HUES6 (cell line): Measurements from ENCODE around the gene RRAS2.
A peak's percentile ranks its signal among the peaks of the same experiment; 100 is the strongest.
"Not testable (repeated sequence)": the region's sequence is repeated elsewhere in the genome, so short reads cannot be mapped to it uniquely, and the experiment has no call there.

Experiments used
- H3K27ac ChIP-seq: 2 replicates; pipeline ENCODE4 v1.7.0; 2013; ENCODE audit warnings: low read depth, mild to moderate bottlenecking, low read length, inconsistent platforms
- H3K27me3 ChIP-seq: 2 replicates; pipeline ENCODE4 v1.6.1; 2013; ENCODE audit warnings: low read length; ENCODE audit not compliant: control insufficient read depth, insufficient read depth
- H3K36me3 ChIP-seq: 2 replicates; pipeline ENCODE4 v1.6.1; 2013; ENCODE audit warnings: low read length; ENCODE audit not compliant: control insufficient read depth, insufficient read depth
- H3K4me1 ChIP-seq: 2 replicates; pipeline ENCODE4 v1.6.1; 2013; ENCODE audit warnings: low read length; ENCODE audit not compliant: control insufficient read depth, insufficient read depth
- H3K4me3 ChIP-seq: 2 replicates; pipeline ENCODE4 v1.5.1; 2013; ENCODE audit warnings: low read depth, low read length
- H3K9ac ChIP-seq: one replicate; pipeline ENCODE4 v1.6.1; 2013; ENCODE audit warnings: mild to moderate bottlenecking, low read length
- H3K9me3 ChIP-seq: 2 replicates; pipeline ENCODE4 v1.6.1; 2013; ENCODE audit warnings: low read depth, low read length; ENCODE audit not compliant: control insufficient read depth, insufficient read depth

Gene RRAS2

DNA sequence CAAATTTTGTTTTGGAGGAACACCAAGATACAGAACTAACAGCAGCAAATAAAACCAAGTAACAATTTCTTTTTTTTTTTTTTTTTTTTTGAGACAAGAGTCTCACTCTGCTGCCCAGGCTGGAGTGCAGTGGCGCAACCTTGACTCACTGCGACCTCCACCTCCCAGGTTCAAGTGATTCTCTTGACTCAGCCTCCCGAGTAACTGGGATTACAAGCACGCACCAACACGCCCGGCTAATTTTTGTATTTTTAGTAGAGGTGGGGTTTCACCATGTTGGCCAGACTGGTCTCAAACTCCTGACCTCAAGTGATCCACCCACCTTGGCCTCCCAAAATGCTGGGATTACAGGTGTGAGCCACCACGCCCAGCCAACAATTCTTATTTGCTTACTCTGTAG lies 4.4 kb downstream of the RRAS2 start:
- not testable (repeated sequence) for H3K27me3 ChIP-seq, H3K4me3 ChIP-seq, H3K9me3 ChIP-seq, H3K9ac ChIP-seq, H3K27ac ChIP-seq
- peaks cover 15% of the 10 kb centered on the region for H3K36me3 ChIP-seq
- H3K4me1 ChIP-seq: peaks cover 21% of the 10 kb centered on the region

DNA sequence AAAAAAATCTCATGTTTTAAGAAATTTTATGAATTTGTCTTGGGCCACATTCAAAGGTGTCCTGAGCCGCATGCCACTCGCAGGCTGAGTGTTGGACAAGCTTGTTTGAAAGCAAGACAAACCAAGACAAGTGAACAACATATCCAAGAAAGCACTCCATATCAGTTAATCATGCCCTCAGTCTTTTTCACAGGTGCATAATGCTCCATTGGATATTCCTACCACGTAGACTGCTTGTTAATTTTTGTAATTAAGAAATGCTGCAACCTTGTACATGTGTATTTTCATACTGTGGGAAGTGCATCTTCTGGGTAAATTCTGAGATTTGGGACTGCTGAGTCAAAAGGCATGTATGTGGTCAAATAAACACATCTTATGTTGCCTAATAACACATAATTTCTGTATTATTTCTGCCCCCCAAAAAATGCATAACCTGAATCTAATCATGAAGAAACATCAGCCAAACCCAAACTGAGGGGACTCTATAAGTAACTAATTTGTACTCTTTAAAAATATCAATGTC lies 8.2 kb downstream of the RRAS2 start:
- Histone ChIP-seq H3K27me3 (no peaks in the 10 kb centered on the region), H3K9me3 (no peaks in the 10 kb centered on the region; the same call in 1 of the 2 replicates)

DNA sequence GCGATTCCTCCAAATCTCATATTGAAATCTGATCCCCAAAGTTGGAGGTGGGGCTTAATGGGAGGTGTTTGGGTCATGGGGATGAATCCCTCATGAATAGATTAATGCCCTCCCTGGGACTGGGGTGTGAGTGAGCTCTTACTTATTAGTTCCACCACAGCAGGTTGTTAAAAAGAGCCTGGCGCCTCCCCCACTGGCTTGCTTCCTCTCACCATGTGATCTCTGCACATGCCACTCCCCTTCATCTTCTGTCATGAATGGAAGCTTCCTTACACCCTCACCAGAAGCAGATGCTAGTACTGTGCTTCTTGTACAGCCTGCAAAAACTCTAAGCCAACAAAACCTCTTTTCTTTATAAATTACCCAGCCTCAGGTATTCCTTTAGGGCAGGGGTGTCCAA lies 8.8 kb downstream of the RRAS2 start:
- Histone ChIP-seq H3K9ac (no peak overlapping the region), H3K27me3 (no peaks in the 10 kb centered on the region)

More for the DNA sequence above, 8.2 kb downstream of the RRAS2 start:
- Histone ChIP-seq H3K27ac (no peak overlapping the region), H3K36me3 (peaks cover 11% of the 10 kb centered on the region; the same call in 1 of the 2 replicates), H3K4me1 (peaks cover 12% of the 10 kb centered on the region; the same call in 1 of the 2 replicates), H3K9ac (no peak overlapping the region), H3K4me3 (no peak overlapping the region)

DNA sequence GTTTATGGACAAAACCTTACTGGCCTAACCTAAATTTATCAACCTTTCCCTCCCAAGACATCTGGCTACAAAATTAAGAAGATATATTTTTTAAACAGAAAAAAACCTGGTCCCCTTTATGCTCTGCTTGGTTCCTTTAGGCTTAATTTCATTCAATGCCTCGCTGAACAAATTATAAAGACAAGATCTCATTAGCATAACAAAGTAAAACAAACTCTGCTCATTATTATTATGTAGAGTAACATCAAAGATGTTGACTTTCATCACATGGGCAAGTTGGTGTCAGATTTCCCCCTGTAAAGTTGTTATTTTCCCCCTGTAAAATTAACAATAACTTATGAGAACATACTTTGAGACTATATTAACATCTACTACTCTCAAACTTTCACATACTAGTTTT lies 11.0 kb downstream of the RRAS2 start:
- no peak overlapping the region for H3K9ac ChIP-seq
- H3K9me3 ChIP-seq: no peaks in the 10 kb centered on the region; the same call in 1 of the 2 replicates
- peaks cover 19% of the 10 kb centered on the region; the same call in 1 of the 2 replicates for H3K4me1 ChIP-seq
- H3K27ac ChIP-seq: 0 out of 2 replicates have a peak overlapping the region, but pooled peaks have one; percentile 39
- H3K27me3 ChIP-seq: no peaks in the 10 kb centered on the region
- H3K36me3 ChIP-seq: peaks cover 8% of the 10 kb centered on the region; the same call in 1 of the 2 replicates
- H3K4me3 ChIP-seq: no peak overlapping the region

More for the DNA sequence above, 8.8 kb downstream of the RRAS2 start:
- no peak overlapping the region for H3K4me3 ChIP-seq
- no peaks in the 10 kb centered on the region; the same call in 1 of the 2 replicates for H3K9me3 ChIP-seq
- H3K36me3 ChIP-seq: peaks cover 11% of the 10 kb centered on the region; the same call in 1 of the 2 replicates
- H3K27ac ChIP-seq: no peak overlapping the region
- H3K4me1 ChIP-seq: peaks cover 16% of the 10 kb centered on the region; the same call in 1 of the 2 replicates

DNA sequence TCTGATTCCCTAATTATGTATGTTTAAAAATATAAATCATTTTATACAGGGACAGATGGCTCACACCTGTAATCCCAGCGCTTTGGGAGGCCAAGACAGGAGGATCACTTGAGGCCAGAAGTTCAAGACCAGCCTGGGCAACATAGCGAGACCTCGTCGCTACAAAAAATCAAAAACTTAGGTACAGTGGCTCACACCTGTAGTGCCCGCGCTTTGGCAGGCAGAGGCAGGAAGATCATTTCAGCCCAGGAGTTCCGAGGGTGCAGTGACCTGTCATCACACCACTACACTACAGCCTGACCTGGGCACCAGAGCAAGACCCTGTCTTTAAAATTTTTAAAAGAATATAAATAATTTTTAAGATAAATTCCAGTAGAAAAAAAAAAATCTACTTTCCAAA lies 11.5 kb downstream of the RRAS2 start:
- no peak overlapping the region for H3K27ac ChIP-seq
- H3K4me1 ChIP-seq: peaks cover 24% of the 10 kb centered on the region

DNA sequence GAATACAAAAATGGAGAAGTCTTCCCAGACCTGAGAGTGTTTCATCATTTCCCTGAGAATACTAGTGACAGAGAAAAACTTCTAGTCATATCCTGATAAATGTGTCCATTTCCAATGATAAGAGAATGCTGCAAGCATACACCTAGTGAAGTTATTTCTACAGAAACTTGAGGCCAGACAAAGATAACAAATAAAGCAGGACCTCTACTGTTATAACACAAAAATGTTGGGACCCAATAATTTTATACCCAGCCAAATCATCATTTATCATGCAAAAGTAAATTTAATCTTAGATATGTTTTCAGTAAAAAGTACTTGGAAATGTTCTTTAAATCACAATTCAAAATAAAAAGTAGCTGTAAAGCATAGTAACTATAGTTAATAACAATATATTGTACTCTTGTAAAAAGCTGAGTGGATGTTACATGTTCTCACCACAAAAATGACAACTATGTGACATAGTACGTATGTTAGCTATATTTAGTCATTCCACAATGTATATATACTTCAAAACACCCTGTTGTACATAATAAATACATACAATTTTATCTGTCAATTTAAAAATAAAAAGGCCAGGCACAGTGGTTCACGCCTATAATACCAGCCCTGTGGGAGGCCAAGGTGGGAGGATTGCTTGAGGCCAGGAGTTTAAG lies 12.6 kb downstream of the RRAS2 start:
- Histone ChIP-seq H3K27ac (no peak overlapping the region), H3K9ac (no peak overlapping the region), H3K36me3 (peaks cover 8% of the 10 kb centered on the region; the same call in 1 of the 2 replicates), H3K27me3 (no peaks in the 10 kb centered on the region), H3K4me3 (no peak overlapping the region), H3K9me3 (no peaks in the 10 kb centered on the region; the same call in 1 of the 2 replicates), H3K4me1 (peaks cover 34% of the 10 kb centered on the region)

More for the DNA sequence above, 11.5 kb downstream of the RRAS2 start:
- Histone ChIP-seq H3K4me3 (no peak overlapping the region), H3K36me3 (peaks cover 8% of the 10 kb centered on the region; the same call in 1 of the 2 replicates), H3K9me3 (no peaks in the 10 kb centered on the region; the same call in 1 of the 2 replicates), H3K27me3 (no peaks in the 10 kb centered on the region), H3K9ac (no peak overlapping the region)

DNA sequence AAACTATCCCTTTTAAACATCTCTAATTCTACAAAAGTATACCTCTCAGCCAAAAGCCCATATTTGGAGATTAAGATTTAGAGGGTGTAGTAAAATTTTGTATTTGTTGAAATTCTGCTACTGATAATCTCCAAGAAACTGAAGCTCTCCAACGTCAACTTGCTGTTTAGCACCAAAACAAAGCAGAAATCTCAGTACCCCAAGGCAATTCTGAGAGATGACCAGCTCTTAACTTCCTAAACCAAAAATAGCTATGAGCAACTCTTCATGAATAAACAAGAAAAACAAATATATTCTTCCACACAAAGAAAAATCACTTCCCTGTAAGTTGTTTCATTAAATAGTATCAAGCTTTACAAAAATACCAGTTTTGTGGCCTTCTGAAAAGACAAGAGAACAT lies 13.3 kb downstream of the RRAS2 start:
- no peak overlapping the region for H3K9ac ChIP-seq
- peaks cover 4% of the 10 kb centered on the region; the same call in 1 of the 2 replicates for H3K36me3 ChIP-seq
- H3K9me3 ChIP-seq: no peaks in the 10 kb centered on the region; the same call in 1 of the 2 replicates
- peaks cover 37% of the 10 kb centered on the region for H3K4me1 ChIP-seq
- H3K27me3 ChIP-seq: no peaks in the 10 kb centered on the region
- no peak overlapping the region for H3K4me3 ChIP-seq
- 0 out of 2 replicates have a peak overlapping the region, but pooled peaks have one; percentile 47 for H3K27ac ChIP-seq

DNA sequence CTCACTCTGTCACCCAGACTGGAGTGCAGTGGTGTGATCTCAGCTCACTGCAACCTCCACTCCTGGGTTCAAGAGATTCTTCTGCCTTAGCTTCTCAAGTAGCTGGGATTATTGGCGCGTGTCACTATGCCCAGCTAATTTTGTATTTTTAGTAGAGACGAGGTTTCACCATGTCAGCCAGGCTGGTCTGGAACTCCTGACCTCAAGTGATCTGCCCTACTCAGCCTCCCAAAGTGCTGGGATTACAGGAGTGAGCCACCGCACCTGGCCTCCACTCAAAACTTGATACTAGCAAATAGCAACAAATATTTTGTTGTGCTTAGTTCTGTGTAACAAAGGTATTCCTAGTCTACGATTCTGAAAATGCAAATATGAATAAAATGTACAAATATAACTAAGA lies 14.0 kb downstream of the RRAS2 start:
- not testable (repeated sequence) for H3K27me3 ChIP-seq, H3K4me3 ChIP-seq, H3K9me3 ChIP-seq, H3K36me3 ChIP-seq, H3K9ac ChIP-seq
- H3K4me1 ChIP-seq: peaks cover 33% of the 10 kb centered on the region
- 0 out of 2 replicates have a peak overlapping the region, but pooled peaks have one; percentile 47 for H3K27ac ChIP-seq

DNA sequence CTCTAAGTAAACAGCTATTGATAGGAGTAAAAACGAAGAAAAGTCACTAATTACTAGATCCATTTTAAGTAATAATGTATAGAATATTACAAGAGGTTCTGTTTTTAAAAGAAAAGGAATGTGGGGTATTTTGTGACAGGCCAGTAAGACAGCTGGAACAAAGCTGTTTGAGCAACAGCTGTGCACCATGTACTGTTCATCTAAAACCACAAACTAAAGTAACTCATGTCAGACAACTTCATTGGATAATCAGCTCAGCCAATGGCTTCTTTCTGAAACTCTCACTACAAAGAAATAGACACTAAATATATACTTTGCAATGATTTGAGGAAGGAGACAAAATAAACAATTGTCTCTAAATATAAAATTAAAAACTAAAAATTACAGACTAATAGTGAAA lies 16.1 kb downstream of the RRAS2 start:
- H3K9ac ChIP-seq: no peak overlapping the region
- H3K27me3 ChIP-seq: no peaks in the 10 kb centered on the region
- H3K4me3 ChIP-seq: no peak overlapping the region
- H3K27ac ChIP-seq: 0 out of 2 replicates have a peak overlapping the region, but pooled peaks have one; percentile 96
- H3K4me1 ChIP-seq: peaks cover 41% of the 10 kb centered on the region
- H3K36me3 ChIP-seq: peaks cover 3% of the 10 kb centered on the region; the same call in 1 of the 2 replicates
- H3K9me3 ChIP-seq: no peaks in the 10 kb centered on the region; the same call in 1 of the 2 replicates

DNA sequence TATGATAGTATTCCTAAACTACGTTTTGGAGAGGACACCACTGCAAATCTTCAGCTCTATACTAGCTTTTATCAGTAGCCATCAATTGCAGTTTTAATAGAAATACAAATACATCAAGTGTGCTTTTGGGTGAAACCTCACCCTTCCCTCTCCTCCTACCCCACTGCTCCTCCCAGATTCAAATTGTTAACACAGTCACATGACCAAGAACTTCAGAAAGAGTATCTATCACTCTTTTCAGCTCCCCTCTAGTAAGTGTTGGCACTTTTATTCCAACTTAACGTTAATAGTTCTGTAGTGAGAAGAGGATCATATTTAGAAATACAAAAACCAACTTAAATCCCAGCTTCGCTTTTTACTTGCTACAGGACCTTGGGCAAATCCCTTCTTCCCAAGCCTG lies 17.0 kb downstream of the RRAS2 start:
- H3K27me3 ChIP-seq: no peaks in the 10 kb centered on the region
- peak overlapping the region; percentile 60 for H3K4me3 ChIP-seq
- H3K36me3 ChIP-seq: peaks cover 7% of the 10 kb centered on the region; the same call in 1 of the 2 replicates
- H3K27ac ChIP-seq: peak overlapping the region; percentile 96
- H3K4me1 ChIP-seq: peaks cover 45% of the 10 kb centered on the region
- peak overlapping the region; percentile 82 for H3K9ac ChIP-seq
- H3K9me3 ChIP-seq: peaks cover 5% of the 10 kb centered on the region

DNA sequence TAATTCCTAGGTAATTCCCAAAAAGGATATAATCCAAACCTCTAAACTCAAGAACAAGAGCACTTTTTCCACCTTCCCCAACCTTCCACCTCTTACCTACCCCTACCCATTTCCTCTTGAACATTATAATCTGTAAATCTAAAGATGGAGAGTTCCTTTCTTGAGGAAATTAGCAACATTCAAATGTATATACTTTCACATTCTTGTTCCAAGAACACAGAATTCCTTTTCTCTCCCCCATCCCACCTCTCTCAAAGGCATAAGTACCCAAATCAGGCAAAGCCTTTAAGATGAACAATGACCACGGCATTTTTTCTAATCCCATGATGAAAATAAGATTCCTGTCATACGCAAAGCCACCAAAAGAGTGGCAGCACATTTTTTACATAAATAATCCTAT lies 18.3 kb downstream of the RRAS2 start:
- peak overlapping the region; percentile 60 for H3K4me3 ChIP-seq
- H3K36me3 ChIP-seq: peaks cover 4% of the 10 kb centered on the region; the same call in 1 of the 2 replicates
- H3K9me3 ChIP-seq: peaks cover 11% of the 10 kb centered on the region
- peak overlapping the region; percentile 96 for H3K27ac ChIP-seq
- H3K27me3 ChIP-seq: no peaks in the 10 kb centered on the region
- H3K4me1 ChIP-seq: peaks cover 49% of the 10 kb centered on the region
- peak overlapping the region; percentile 82 for H3K9ac ChIP-seq
